DOHH2 (cell line): ENCODE data around the gene PRLH.

Experiments
- H3F3A ChIP-seq: fragments of 200-600 bp; sonication (generic), shearing (Covaris generic); 2 replicates; pipeline ENCODE4 v1.6.0; 2016; ENCODE audit warnings: antibody characterized with exemption, mild to moderate bottlenecking; ENCODE audit not compliant: control insufficient read depth, insufficient read depth
- H3K27ac ChIP-seq: fragments of 200-600 bp; sonication (generic); 2 replicates; pipeline ENCODE4 v1.5.1; 2014; ENCODE audit warnings: low read depth, mild to moderate bottlenecking, low read length, moderate library complexity
- H3K27me3 ChIP-seq: fragments of 200-600 bp; sonication (generic); 2 replicates; pipeline ENCODE4 v1.6.1; 2014; ENCODE audit warnings: mild to moderate bottlenecking, low read length, mixed read lengths; ENCODE audit not compliant: control insufficient read depth
- H3K36me3 ChIP-seq: fragments of 200-600 bp; sonication (generic); 2 replicates; pipeline ENCODE4 v1.6.1; 2014; ENCODE audit warnings: mild to moderate bottlenecking, low read length, moderate library complexity, mixed read lengths; ENCODE audit not compliant: control insufficient read depth
- H3K4me1 ChIP-seq: fragments of 200-600 bp; sonication (generic); 2 replicates; pipeline ENCODE4 v1.6.1; 2014; ENCODE audit warnings: mild to moderate bottlenecking, low read length, mixed read lengths; ENCODE audit not compliant: control insufficient read depth
- H3K4me2 ChIP-seq: fragments of 200-600 bp; sonication (generic); 2 replicates; pipeline ENCODE4 v1.6.0; 2014; ENCODE audit warnings: mild to moderate bottlenecking, low read length, moderate library complexity
- H3K4me3 ChIP-seq: fragments of 200-600 bp; sonication (generic); 2 replicates; pipeline ENCODE4 v1.5.1; 2014; ENCODE audit warnings: mild to moderate bottlenecking, low read length, mixed read lengths
- H3K79me2 ChIP-seq: fragments of 200-600 bp; sonication (generic); 2 replicates; pipeline ENCODE4 v1.6.1; 2014; ENCODE audit warnings: mild to moderate bottlenecking, low read length, mixed read lengths; ENCODE audit not compliant: control insufficient read depth
- H3K9me2 ChIP-seq: fragments of 200-600 bp; sonication (generic); replicated peaks from 2 replicates; pipeline ENCODE4 v1.6.1; 2014; ENCODE audit warnings: mild to moderate bottlenecking, low read length, mixed read lengths; ENCODE audit not compliant: control insufficient read depth
- H3K9me3 ChIP-seq: fragments of 200-600 bp; sonication (generic); 2 replicates; pipeline ENCODE4 v1.6.1; 2014; ENCODE audit warnings: antibody characterized with exemption, low read length, mixed read lengths; ENCODE audit not compliant: control insufficient read depth, insufficient read depth
- H4K20me1 ChIP-seq: fragments of 200-600 bp; sonication (generic); 2 replicates; pipeline ENCODE4 v1.6.0; 2014; ENCODE audit warnings: low read depth, mild to moderate bottlenecking, antibody characterized with exemption, low read length, moderate library complexity; ENCODE audit not compliant: control insufficient read depth, insufficient read depth
- EZH2phosphoT487 ChIP-seq: fragments of 200-600 bp; sonication (generic); IDR thresholded peaks from 2 replicates; pipeline ENCODE4 v1.6.1; 2017; ENCODE audit warnings: borderline replicate concordance, mild to moderate bottlenecking, antibody characterized with exemption, low read length, moderate library complexity, mixed read lengths
- TF ChIP-seq, protein P1 (sequence below): fragments of 200-600 bp; sonication (generic); IDR thresholded peaks from one replicate; pipeline ENCODE4 v1.5.1; 2014; ENCODE audit warnings: antibody characterized with exemption, mild to moderate bottlenecking, low read depth, low read length; ENCODE audit not compliant: poor library complexity, severe bottlenecking

PRLH gene

DNA sequence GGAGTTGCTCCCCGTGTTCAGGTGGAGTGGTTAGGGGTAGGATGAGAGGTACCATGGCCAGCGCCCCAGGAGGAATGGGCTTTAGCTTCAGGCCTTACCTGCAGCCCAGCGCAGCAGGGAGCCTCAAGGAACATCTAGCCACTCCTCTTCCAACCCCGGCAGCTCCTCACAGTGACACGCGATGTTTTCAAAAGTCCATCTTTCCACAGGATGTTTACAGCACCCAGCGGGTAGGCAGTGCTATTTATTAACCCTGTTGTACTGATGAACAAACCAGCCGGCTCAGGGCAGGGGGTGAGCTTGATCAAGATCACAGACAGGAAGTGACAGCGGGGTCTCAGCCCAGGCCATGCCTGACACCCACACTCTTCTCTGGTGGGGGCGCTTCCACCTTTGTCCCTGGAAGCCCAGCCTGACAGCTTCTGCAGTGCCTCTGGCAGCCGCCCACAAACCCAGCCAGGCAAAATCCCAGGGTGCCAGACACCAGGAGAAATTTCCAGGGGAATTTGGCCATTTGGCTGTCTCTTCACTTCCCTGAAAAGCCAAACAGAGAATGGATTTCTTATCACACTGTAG, 18.4 kb upstream of the PRLH start:
- H3K79me2 ChIP-seq, result no peaks in the 10 kb centered on the region
- no peaks in the 10 kb centered on the region for H3K36me3 ChIP-seq
- no peak overlapping the region for H3K4me3 ChIP-seq
- no peaks in the 10 kb centered on the region for H3K9me2 ChIP-seq
- no peaks in the 10 kb centered on the region for H3K9me3 ChIP-seq
- H3K4me1 ChIP-seq, result 0 out of 2 replicates have a peak, but pooled peaks cover 4% of the 10 kb centered on the region
- no peaks in the 10 kb centered on the region for H3F3A ChIP-seq
- TF ChIP-seq, protein P1, sequence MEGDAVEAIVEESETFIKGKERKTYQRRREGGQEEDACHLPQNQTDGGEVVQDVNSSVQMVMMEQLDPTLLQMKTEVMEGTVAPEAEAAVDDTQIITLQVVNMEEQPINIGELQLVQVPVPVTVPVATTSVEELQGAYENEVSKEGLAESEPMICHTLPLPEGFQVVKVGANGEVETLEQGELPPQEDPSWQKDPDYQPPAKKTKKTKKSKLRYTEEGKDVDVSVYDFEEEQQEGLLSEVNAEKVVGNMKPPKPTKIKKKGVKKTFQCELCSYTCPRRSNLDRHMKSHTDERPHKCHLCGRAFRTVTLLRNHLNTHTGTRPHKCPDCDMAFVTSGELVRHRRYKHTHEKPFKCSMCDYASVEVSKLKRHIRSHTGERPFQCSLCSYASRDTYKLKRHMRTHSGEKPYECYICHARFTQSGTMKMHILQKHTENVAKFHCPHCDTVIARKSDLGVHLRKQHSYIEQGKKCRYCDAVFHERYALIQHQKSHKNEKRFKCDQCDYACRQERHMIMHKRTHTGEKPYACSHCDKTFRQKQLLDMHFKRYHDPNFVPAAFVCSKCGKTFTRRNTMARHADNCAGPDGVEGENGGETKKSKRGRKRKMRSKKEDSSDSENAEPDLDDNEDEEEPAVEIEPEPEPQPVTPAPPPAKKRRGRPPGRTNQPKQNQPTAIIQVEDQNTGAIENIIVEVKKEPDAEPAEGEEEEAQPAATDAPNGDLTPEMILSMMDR, result no peak
- TF ChIP-seq EZH2phosphoT487, result no peak
- H3K27ac ChIP-seq, result no peak overlapping the region
- no peak overlapping the region for H3K4me2 ChIP-seq
- 0 out of 2 replicates have a peak, but pooled peaks cover 3% of the 10 kb centered on the region for H3K27me3 ChIP-seq
- H4K20me1 ChIP-seq, result no peaks in the 10 kb centered on the region

DNA sequence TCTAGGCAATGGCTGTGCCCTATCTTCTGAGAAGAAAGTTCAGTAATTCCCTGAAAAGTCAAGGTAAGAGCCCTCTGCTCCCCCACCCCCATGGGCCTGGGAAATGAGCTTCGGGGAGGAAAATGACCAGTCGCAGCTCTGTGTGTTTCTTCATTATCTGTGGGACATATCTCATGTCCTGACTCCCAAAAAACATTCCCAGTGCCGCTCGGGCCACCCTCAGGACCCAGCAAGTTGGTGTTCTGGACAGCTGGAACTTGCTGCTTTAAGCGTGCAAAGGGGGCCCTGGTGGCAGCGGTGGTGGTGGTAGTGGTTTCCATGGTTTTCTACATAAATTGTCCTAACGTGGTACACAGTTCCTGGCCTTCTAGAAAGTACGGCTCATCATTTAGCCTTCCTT, 17.2 kb upstream of the PRLH start:
- H3F3A ChIP-seq, result no peaks in the 10 kb centered on the region
- no peaks in the 10 kb centered on the region for H3K79me2 ChIP-seq
- H3K4me3 ChIP-seq, result no peak overlapping the region
- no peak overlapping the region for H3K4me2 ChIP-seq
- no peaks in the 10 kb centered on the region for H3K9me2 ChIP-seq
- H4K20me1 ChIP-seq, result no peaks in the 10 kb centered on the region
- 0 out of 2 replicates have a peak, but pooled peaks cover 3% of the 10 kb centered on the region for H3K27me3 ChIP-seq
- H3K9me3 ChIP-seq, result no peaks in the 10 kb centered on the region; the same call in 1 of the 2 replicates
- no peaks in the 10 kb centered on the region for H3K36me3 ChIP-seq
- H3K4me1 ChIP-seq, result 0 out of 2 replicates have a peak, but pooled peaks cover 4% of the 10 kb centered on the region
- no peak for TF ChIP-seq EZH2phosphoT487
- TF ChIP-seq, protein P1, result no peak
- no peak overlapping the region for H3K27ac ChIP-seq

DNA sequence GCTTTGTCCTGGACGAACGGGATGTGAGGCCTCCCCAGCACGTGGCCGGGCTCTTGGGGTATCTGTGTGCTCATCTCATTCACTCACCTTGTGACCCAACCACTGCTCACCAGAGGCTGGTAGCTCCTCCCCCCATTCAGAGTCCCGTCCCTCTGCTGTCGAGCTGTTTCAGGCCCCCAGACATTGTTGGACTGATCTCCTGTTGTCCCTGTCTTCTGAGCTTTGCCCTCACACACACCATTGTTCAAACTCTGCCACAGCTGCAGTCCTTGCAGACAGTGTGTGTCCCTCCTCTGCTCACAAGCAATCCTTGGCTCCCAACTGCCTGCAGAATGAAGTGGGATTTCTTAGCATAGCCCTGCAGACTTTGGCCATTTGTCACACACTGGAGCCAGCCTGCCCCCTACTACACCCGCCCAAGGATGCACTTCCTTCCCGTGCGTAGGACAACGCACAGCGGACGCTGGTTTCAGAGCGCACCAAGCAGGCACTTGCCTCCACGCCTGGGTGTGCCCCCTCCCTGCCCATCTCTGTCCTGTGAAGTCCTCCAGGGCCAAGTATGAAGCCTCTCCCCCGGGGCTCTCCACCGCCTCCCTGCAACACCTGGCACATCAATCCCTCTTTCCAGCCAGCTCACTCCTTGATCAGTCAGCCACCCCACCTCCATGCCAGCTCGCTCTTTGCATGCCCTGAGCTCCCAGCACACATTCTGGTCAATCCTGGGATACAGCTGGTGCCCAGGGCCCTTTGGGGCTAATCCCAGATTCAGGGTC, 16.5 kb upstream of the PRLH start:
- TF ChIP-seq, protein P1, result no peak
- no peak for TF ChIP-seq EZH2phosphoT487
- H3K4me3 ChIP-seq, result no peak overlapping the region
- H3F3A ChIP-seq, result no peaks in the 10 kb centered on the region
- no peaks in the 10 kb centered on the region for H3K36me3 ChIP-seq
- no peaks in the 10 kb centered on the region; the same call in 1 of the 2 replicates for H3K9me3 ChIP-seq
- 0 out of 2 replicates have a peak, but pooled peaks cover 3% of the 10 kb centered on the region for H3K27me3 ChIP-seq
- no peak overlapping the region for H3K4me2 ChIP-seq
- H3K27ac ChIP-seq, result no peak overlapping the region
- H3K4me1 ChIP-seq, result 0 out of 2 replicates have a peak, but pooled peaks cover 4% of the 10 kb centered on the region
- no peaks in the 10 kb centered on the region for H4K20me1 ChIP-seq
- H3K9me2 ChIP-seq, result no peaks in the 10 kb centered on the region
- no peaks in the 10 kb centered on the region for H3K79me2 ChIP-seq
